Fibroblast of mammary gland (primary cell): ENCODE results near the gene CFAP77.

Source experiments
- DNase-seq: peaks from one replicate; pipeline ENCODE4 v3.0.0-alpha.2; 2010; ENCODE audit warnings: low read depth
- H3K4me3 ChIP-seq: 2 replicates; pipeline ENCODE4 v1.5.1; 2011; ENCODE audit warnings: low read depth, mild to moderate bottlenecking, low read length, moderate library complexity; ENCODE audit not compliant: control insufficient read depth
- TF ChIP-seq, protein P1 (sequence below): conservative IDR thresholded peaks from 2 replicates; pipeline ENCODE4 v1.5.1; 2011; ENCODE audit warnings: low read depth, low read length, inconsistent platforms; ENCODE audit not compliant: control insufficient read depth, insufficient read depth

CFAP77 gene

DNA sequence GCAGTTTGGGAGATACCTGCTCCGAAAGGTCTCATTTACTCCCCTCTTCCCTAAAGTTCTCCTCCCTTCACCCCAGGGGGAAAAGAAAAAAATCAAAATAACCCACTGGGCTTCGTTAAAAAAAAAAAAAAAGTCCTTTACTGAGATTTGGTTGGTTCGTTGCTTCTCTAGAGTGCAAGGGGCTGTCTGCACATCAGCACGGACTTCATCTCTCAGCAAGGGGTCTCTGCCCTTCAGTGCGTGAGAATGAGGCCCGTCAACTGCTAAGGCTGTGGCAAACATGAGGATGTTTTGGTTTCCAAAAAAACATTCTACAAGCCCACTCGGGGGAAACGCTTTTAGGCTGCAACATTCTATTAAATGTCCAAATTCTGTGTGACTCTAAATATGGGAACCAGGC, 182.4 kb downstream of the CFAP77 start:
- H3K4me3 ChIP-seq, result no peak overlapping the region
- DNase-seq, result no peak
- TF ChIP-seq, protein P1, sequence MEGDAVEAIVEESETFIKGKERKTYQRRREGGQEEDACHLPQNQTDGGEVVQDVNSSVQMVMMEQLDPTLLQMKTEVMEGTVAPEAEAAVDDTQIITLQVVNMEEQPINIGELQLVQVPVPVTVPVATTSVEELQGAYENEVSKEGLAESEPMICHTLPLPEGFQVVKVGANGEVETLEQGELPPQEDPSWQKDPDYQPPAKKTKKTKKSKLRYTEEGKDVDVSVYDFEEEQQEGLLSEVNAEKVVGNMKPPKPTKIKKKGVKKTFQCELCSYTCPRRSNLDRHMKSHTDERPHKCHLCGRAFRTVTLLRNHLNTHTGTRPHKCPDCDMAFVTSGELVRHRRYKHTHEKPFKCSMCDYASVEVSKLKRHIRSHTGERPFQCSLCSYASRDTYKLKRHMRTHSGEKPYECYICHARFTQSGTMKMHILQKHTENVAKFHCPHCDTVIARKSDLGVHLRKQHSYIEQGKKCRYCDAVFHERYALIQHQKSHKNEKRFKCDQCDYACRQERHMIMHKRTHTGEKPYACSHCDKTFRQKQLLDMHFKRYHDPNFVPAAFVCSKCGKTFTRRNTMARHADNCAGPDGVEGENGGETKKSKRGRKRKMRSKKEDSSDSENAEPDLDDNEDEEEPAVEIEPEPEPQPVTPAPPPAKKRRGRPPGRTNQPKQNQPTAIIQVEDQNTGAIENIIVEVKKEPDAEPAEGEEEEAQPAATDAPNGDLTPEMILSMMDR, result no peak

DNA sequence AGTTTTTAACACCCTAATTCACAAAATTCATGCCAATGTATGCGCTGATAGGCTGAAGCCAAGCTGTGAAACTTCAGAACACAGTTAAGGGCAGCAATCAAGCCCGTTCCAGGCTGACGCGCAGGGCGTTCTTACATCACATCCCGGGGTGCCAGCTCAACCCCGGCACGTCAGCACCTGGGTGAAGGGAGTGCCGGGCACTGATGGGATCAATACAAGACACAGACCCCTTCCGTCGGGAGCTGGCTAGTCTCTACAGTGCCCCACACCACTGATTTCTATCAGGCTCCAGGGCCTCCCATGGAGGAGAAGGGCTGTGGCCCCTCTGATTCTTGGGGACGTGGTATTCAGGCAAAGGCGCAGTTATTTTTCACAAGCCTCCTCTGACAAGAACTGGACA, 184.4 kb downstream of the CFAP77 start:
- no peak for DNase-seq
- no peak overlapping the region for H3K4me3 ChIP-seq
- TF ChIP-seq, protein P1, result no peak

DNA sequence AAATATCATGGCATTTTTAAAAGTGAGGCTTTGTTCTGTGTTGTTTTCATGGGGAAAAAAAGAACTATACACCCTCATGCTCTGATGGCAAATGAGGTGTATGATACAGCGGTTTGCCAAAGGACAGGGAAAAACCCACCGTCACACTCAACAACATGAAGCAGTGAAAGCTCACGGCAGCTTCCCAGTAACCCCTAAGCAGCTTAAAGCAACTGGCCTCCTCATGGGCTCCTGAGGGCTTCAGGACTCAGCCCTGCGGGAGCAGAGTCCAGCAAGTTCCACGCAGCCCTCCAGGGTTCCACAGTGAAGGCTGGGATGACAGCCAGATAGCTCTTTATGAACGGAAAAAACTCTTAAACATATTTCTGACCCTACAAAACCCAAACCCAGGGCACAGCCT, 185.3 kb downstream of the CFAP77 start:
- TF ChIP-seq, protein P1, result no peak
- no peak overlapping the region for H3K4me3 ChIP-seq
- no peak for DNase-seq

DNA sequence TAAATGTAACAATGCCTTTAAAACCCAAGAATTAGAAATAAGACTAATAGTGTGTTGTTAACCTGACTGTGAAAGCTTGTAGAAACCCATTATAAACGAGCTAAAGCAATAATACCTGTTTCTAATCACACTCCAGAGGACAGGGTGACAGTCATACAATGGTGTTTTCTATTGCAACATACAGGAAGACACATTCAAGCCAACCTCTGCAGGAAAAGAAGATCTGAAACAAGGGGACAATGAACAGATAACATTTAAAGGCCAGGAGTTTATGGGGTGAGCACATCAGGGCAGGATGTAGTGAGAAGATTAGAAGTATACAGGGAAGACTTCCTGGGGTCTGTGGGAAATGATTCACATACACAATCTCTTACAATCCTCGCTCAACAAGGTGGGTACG, 186.2 kb downstream of the CFAP77 start:
- TF ChIP-seq, protein P1, result no peak
- no peak for DNase-seq
- no peak overlapping the region for H3K4me3 ChIP-seq

DNA sequence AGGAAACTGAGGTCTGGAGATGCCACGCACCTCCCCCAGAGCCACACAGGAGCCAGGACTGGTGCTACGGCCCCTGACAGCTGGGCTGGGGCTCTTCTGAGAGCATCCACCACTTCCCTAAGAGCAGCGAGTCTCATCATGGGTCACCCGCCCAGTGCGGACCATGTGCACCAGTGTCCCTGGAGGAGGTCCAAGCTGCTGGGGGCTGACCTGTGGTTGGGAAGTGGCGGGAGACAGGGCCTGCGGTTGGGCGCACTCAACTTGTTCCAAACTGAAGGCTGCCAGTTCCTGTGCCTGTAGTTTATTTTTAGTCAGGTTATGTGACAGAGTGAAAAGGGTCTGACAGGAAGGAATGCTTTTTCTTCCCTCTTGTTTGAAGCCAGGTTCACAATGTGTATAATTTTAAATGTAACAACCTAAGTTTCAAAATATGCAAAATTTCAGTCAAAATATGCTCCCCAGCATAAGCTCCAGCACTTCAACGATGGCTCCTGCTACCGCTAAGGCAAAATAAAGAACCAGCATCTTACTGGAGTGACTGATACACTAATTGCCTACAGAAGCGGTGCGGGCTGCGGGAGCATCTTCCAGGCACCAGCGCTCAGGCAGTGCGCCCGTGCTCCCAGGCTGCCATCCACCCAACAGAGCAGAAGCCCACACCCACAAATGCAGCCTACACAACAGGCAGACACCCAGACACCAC, 187.2 kb downstream of the CFAP77 start:
- TF ChIP-seq, protein P1, result no peak
- DNase-seq, result peak; percentile 16
- no peak overlapping the region for H3K4me3 ChIP-seq

DNA sequence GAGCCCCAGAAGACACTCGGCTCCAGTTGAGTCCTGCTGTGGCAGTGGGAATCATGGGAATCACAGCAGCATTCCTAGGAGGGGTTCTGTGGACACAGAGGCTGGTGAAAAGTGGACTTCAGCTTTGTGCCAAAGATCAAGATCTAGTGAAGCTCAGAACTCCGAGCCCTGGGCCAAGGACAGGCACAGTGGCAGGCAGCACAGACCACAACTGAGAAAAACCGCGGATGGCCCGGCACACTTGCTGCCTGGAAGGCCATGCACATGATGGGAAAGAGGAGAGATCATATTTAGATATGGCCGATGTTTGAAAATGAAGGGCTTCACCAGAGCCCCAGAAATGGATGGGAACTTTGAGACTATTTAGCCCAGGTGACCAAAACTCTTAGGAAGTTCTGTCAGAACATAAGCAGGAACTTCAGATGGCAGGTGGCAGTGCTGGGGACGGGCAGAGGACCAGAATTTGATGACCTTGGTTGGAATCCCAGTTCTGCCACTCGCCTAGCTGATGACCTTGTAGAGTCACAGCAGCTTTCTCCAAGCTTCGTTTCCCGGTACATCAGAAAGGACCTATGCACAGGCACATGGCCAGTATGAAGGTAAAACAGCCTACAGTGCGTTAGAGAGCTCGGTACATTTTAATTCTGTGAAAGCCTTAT, 190.4 kb downstream of the CFAP77 start:
- TF ChIP-seq, protein P1, result no peak
- DNase-seq, result no peak
- no peak overlapping the region for H3K4me3 ChIP-seq
